ENCODE measurements around the gene FOXN4. TPM values are rescaled to one million over a fixed set of nuclear protein-coding genes. Genes with fewer than 3 reads are reported as not detected.

Gene FOXN4
- total RNA-seq, 2 donors from 2014 or later = not detected

DNA sequence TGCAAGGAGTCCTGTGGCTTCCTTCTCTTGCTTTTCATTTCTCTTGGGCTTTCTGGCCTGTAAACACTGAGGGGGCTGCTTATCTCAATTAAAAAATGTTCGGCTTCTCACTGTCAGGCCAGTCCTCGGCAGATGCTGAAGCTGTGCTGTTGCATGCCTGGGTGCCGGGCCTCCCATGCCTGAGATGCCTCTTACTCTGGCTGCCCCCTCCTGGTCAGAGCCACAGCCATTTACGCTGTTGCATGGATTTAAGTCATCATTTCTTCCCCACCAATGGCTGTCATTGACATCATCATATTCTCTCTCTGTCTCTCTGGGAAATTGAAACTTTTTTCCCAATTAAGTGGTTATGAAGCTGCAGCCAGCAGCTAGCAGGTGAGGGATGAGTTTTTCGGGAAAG is 53.7 kb downstream of the FOXN4 start:
- Histone ChIP-seq H3K27me3 (no peaks in the 10 kb centered on the region), H3K4me3 (no peak overlapping the region), H3K4me1 (no peaks in the 10 kb centered on the region), H3K36me3 (peaks cover 98% of the 10 kb centered on the region), H3K27ac (no peak overlapping the region), H3K9me3 (peaks cover 0 to 10% of the 10 kb centered on the region in 2 donors)
- TF ChIP-seq, protein P1, sequence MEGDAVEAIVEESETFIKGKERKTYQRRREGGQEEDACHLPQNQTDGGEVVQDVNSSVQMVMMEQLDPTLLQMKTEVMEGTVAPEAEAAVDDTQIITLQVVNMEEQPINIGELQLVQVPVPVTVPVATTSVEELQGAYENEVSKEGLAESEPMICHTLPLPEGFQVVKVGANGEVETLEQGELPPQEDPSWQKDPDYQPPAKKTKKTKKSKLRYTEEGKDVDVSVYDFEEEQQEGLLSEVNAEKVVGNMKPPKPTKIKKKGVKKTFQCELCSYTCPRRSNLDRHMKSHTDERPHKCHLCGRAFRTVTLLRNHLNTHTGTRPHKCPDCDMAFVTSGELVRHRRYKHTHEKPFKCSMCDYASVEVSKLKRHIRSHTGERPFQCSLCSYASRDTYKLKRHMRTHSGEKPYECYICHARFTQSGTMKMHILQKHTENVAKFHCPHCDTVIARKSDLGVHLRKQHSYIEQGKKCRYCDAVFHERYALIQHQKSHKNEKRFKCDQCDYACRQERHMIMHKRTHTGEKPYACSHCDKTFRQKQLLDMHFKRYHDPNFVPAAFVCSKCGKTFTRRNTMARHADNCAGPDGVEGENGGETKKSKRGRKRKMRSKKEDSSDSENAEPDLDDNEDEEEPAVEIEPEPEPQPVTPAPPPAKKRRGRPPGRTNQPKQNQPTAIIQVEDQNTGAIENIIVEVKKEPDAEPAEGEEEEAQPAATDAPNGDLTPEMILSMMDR (IDR thresholded peaks at IDR 0.05) = no peak
- DNase-seq (ENCODE audit: low spot score) = no peak

DNA sequence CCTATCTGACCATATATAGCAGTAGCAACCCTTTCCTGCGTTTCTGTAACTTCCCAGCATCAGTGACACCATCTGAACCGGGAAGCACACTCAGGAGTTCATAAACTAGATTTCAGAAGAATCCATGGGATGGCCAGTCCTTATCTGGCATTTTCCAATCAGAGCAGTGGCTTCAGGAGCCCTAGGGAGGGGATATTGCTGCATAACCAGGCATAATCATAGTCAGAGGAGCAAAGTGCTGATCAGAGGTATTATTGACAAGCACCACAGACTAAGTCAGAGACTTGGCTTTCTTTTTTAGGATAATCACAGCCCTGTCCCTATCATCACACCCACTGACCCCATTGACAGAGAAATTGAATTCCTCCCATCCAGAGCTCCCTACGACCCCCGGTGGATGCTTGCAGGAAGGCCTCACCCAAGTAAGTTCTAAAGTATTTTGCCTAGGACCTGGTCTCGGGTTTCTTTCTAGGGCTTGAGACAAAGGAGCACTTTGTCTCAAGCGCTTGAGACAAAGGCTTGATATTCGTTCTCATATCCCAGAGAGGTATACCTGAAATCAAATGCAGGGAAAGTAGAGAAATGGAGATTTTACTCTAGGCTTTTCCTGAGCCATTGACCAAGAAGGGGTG is 55.1 kb downstream of the FOXN4 start:
- Histone ChIP-seq H3K27ac (no peak overlapping the region), H3K9me3 (peaks cover 0 to 10% of the 10 kb centered on the region in 2 donors), H3K36me3 (peaks cover 95% of the 10 kb centered on the region), H3K4me1 (no peaks in the 10 kb centered on the region), H3K27me3 (no peaks in the 10 kb centered on the region), H3K4me3 (no peak overlapping the region)
- TF ChIP-seq, protein P1 (IDR thresholded peaks at IDR 0.05) = no peak
- DNase-seq (ENCODE audit: low spot score) = no peak

DNA sequence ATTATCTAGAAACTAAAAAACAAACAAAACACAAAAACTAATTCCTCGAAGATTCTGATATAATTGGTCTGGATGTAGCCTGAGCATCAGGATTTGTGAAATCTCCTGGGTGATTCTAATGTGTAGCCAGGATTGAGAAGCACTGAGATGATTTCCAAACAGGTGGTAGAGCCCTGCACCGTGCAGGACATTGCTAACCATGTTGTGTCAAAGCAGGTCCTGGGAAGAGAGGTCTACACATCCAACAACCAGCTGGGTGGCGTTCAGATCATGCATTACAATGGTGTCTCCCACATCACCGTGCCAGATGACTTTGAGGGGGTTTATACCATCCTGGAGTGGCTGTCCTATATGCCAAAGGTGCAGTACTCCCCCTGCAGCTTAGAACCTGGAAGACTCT is 56.3 kb downstream of the FOXN4 start:
- TF ChIP-seq, protein P1 (IDR thresholded peaks at IDR 0.05) = no peak
- no peak for DNase-seq (ENCODE audit: low spot score)
- peaks cover 0 to 10% of the 10 kb centered on the region in 2 donors for H3K9me3 ChIP-seq
- no peaks in the 10 kb centered on the region for H3K27me3 ChIP-seq
- H3K36me3 ChIP-seq = peaks cover 93% of the 10 kb centered on the region
- no peak overlapping the region for H3K27ac ChIP-seq
- H3K4me3 ChIP-seq = no peak overlapping the region
- no peaks in the 10 kb centered on the region for H3K4me1 ChIP-seq

DNA sequence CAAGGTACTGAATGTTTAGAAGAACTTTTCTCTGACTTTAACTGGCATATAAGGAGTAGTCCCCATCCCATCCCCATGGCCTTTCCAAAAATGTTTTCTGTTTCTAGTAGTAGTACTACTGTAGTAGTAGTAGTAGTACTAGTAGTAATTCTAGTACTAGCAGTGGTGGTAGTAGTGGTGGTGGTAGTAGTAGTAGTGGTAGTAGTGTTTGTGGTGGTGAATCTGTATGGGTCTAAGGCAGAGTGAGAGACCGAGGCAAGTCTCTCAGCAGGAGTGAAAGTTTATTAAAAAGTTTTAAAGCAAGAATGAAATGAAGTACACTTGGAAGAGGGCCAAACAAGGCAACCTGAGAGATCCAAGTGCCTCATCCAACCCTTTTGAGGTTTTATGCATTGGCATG is 58.6 kb downstream of the FOXN4 start:
- Histone ChIP-seq H3K27ac (no peak overlapping the region), H3K36me3 (peaks cover 94% of the 10 kb centered on the region)

DNA sequence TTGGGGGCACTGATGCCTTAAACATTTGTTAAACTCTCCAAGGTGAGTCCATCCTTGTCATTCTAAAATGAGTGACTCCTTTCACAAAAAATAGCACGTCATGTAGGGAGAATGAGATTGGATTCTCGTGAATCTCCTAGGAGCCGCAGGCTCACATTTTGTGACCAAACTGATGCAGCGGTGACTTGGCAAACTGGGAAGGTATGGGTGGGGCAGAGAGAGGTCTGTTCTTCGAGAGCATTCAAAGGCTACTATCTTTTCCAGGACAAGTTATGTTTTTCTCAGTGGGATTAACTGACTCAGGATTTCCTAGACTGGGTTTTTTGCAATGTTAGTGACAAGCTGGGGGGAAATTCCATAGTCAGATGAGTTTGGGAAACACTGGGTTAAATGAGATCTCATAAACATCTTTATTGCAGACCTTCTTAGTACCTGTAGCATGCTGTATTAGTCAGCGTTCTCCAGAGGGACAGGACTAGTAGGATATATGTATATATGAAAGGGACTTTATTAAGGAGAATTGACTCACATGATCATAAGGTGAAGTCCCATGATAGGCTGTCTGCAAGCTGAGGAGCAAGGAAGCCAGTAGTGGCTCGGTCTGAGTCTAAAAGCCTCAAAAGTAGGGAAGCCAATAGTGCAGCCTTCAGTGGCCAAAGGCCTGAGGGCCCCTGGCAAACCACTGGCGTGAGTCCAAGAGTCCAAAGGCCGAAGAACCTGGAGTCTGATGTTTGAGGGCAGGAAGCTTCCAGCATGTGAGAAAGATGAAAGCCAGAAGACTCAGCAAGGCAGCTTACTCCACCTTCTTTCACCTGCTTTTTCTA is 61.0 kb downstream of the FOXN4 start:
- Histone ChIP-seq H3K27ac (no peak overlapping the region), H3K9me3 (no peaks in the 10 kb centered on the region), H3K36me3 (peaks cover 95% of the 10 kb centered on the region), H3K4me3 (no peak overlapping the region), H3K4me1 (no peaks in the 10 kb centered on the region), H3K27me3 (no peaks in the 10 kb centered on the region)
- no peak for DNase-seq (ENCODE audit: low spot score)
- TF ChIP-seq, protein P1 (IDR thresholded peaks at IDR 0.05) = no peak

More for the DNA sequence above, 58.6 kb downstream of the FOXN4 start:
- Histone ChIP-seq H3K9me3 (peaks cover 0 to 10% of the 10 kb centered on the region in 2 donors), H3K4me1 (no peaks in the 10 kb centered on the region), H3K27me3 (no peaks in the 10 kb centered on the region), H3K4me3 (no peak overlapping the region)
- no peak for DNase-seq (ENCODE audit: low spot score)
- TF ChIP-seq, protein P1 (IDR thresholded peaks at IDR 0.05) = no peak
